ENCODE measurements around the gene NPFFR2.
"Not testable (repeated sequence)": the region's sequence is repeated elsewhere in the genome, so short reads cannot be mapped to it uniquely, and the experiment has no call there.

NPFFR2 gene

DNA sequence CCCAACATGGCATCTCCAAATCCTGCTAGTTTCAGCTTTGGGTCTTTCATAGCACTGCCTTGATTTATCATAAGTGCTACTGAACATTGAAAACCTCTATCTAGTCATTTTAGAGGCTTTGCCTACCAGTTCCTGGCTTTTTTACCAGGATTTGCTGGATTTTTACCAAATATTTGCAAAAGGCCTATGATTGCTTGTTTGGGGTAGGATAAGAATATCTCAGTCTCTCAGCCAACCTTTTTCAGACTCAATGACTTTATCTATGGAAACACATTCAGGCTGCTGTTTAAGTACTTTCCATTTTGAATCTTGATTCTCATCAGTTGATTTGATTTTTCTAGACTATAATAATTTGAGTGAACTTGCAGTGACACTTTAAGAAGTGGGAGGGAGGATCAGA lies 80.1 kb downstream of the NPFFR2 start:
- no peak for DNase-seq (ENCODE audit: low read depth, low spot score)

DNA sequence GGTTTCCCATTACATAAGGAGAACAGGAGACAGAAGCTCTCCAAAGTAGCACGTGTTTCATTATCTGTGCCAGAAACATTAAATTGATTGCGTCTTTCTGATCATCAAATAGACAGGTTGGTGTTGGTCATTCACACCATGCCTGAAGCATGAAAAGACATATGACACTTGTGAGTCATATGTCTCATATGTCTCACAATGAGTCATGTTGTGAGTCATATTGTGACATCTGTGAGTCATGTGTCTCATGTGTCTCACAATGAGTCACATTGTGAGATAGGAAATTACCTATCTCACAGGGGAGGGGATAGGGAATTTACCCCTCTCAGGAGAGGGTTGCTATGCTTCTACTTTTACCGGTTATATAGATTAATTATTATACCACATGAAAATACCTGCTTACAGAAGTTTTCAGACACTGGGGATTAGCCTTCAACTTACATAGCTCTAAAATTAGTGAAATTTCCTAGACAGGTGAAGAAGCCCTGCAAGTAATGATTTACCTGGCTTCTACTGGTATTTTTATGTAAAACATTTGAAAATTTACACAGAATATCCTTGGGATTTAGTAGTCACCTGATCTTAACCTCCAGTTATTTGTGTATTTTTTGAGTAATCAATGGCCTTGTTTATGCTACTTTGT lies 80.8 kb downstream of the NPFFR2 start:
- no peak for DNase-seq (ENCODE audit: low read depth, low spot score)

DNA sequence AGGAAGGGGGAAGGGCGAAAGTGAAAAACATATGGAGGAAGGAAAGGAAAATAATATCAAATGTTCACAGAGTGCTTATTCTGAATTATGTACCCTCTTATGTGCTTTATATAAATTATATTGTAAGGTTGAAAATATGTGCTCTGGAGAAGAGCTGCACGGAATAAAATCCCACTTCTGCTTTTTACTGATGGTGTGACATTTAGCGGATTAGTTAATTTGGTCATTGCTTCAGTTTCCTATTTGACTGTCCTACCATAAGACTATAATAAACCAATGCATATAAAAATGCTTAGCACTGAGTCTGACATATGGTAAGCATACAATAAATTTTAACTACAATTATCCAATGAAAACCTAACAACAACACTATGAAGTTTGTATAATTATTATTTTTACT lies 86.2 kb downstream of the NPFFR2 start:
- DNase-seq (ENCODE audit: low read depth, low spot score), result no peak

DNA sequence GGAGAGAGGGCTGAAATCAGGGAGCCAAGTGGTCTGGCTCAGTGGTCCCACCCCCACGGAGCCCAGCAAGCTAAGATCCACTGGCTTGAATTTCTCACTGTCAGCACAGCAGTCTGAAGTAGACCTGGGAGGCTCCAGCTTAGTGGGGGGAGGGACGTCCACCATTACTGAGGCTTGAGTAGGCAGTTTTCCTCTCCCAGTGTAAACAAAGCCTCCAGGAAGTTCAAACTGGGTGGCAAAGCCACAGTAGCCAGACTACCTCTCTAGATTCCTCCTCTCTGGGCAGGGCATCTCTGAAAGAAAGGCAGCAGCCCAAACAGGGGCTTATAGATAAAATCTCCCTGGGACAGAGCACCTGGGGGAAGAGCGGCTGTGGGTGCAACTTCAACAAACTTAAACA lies 88.1 kb downstream of the NPFFR2 start:
- DNase-seq (ENCODE audit: low read depth, low spot score), result no peak

DNA sequence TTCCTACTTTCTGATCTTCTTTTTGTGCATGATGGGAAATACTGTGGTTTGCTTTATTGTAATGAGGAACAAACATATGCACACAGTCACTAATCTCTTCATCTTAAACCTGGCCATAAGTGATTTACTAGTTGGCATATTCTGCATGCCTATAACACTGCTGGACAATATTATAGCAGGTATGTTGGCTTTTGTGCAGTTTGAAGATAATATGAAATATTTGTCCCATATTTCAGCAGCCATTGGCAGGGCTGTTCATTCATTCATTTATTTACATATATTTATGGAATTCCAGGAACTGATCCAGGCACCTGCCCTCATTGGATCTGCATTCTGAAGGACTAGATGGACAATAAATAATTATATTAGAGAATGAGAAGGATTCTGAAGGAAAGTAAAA lies 96.9 kb downstream of the NPFFR2 start:
- DNase-seq (ENCODE audit: low read depth, low spot score), result no peak

DNA sequence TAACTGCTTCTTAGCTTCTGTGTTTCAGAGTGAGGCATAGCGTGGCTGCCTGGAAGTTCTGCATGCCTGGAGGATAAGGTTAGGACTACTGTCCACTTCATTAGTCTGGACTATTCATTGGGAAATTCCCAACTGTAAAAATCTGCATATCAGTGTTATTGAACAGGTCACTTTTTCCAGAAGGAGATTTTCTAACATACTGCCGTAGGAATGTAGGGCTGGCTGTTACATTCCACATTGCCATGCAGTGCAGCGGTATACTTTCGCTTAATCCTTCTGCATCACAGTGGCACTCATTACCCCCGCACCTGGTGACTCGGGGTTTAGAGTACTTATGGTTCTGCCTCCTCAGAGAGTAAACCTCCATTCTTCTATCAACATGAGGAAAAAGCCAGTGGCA lies 104.6 kb downstream of the NPFFR2 start:
- DNase-seq (ENCODE audit: low read depth, low spot score), result no peak

DNA sequence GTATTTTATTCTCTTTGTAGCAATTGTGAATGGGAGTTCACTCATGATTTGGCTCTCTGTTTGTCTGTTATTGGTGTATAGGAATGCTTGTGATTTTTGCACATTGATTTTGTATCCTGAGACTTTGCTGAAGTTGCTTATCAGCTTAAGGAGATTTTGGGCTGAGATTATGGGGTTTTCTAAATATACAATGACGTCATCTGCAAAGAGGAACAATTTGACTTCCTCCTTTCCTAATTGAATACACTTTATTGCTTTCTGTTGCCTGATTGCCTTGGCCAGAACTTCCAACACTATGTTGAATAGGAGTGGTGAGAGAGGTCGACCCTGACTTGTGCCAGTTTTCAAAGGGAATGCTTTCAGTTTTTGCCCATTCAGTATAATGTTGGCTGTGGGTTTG lies 108.2 kb downstream of the NPFFR2 start:
- not testable (repeated sequence) for DNase-seq (ENCODE audit: low read depth, low spot score)

DNA sequence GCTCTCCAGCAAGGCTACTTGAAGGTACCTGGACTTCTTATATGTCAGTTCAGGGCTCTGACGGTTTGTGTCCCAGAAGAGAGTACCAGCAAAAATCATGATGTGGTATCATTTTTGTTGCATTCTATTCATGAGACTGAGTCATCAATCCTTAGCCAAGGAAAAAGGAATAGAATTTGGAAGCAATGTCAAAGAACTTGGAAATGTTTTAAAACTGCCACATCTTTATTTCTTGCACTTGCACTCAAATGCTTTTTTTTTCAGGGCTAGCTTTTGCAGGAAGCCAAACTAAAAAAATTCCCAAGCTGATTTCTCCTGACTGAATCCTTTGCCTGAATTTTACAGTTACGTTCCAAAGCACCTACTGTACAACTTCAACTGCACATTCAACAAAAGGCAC lies 112.4 kb downstream of the NPFFR2 start:
- DNase-seq (ENCODE audit: low read depth, low spot score), result no peak

DNA sequence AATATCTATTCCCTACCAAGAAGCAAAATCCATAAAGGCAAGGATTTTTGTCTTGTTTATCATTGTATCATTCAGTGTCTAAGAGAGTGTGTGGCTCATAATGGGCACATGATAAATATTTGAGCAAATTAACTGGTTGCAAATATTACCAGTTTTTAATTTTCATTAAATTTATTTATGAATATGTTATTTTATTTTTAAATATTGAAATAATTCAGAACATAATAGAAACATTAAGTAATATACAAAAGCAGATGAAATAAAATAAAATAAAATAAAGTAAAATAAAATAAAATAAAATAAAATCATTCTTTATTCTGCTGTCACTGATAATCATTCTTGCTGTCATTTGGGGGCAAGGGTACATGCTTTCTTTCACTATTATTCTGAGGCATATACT lies 120.9 kb downstream of the NPFFR2 start:
- DNase-seq (ENCODE audit: low read depth, low spot score), result no peak

DNA sequence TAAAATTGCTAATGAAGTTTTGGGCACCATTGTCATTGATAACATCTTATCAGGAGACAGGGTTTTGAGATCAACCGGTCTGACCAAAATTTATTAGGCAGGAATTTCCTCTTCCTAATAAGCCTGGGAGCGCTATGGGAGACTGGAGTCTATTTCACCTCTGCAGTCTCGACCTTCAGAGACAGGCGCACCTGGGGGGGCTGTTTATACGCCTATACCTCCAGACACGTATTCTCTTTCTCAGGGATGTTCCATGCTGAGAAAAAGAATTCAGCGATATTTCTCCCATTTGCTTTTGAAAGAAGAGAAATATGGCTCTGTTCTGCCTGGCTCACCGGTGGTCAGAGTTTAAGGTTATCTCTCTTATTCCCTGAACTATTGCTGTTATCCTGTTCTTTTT lies 121.8 kb downstream of the NPFFR2 start:
- not testable (repeated sequence) for DNase-seq (ENCODE audit: low read depth, low spot score)

DNA sequence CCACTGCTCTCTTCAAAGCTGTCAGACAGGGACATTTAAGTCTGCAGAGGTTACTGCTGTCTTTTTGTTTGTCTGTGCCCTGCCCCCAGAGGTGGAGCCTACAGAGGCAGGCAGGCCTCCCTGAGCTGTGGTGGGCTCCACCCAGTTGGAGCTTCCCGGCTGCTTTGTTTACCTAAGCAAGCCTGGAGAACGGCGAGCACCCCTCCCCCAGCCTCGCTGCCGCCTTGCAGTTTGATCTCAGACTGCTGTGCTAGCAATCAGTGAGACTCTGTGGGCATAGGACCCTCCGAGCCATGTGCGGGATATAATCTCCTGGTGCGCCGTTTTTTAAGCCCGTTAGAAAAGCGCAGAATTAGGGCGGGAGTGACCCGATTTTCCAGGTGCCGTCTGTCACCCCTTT lies 137.5 kb downstream of the NPFFR2 start:
- DNase-seq (ENCODE audit: low read depth, low spot score), result not testable (repeated sequence)

DNA sequence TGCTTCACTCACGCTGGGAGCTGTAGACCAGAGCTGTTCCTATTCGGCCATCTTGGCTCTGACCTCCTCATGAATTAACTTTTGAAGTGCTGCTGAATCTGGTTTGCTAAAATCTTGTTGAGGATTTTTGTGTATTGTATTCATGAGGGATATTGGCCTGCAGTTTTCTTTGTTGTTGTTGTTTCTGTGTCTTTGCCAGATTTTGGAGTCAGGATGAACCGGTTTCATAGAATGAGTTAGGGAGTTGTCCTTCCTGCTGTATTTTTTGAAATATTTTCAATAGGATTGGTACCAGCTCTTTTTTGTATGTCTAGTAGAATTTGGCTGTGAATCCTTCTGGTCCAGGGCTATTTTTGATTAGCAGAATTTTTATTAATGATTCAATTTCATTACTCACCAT lies 138.1 kb downstream of the NPFFR2 start:
- no peak for DNase-seq (ENCODE audit: low read depth, low spot score)

DNA sequence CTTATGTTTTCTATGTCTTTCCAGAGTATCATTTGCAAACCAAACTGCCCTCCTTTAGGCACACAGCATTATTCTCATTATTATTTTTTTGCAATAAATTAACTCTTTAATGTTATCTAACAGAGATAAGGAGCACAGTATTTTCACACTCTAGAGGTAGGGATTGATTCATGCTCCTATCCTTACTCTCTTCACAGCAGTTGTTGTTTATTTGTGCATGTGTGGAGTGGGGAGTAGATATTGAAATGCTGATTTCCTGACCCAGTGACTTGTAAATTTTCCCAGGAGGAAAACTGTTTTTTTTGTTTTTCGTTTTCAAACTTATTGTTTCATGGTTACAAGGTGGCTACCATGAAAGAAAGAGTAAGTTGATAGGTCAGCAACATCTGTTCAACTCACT lies 140.0 kb downstream of the NPFFR2 start:
- DNase-seq (ENCODE audit: low read depth, low spot score), result no peak

DNA sequence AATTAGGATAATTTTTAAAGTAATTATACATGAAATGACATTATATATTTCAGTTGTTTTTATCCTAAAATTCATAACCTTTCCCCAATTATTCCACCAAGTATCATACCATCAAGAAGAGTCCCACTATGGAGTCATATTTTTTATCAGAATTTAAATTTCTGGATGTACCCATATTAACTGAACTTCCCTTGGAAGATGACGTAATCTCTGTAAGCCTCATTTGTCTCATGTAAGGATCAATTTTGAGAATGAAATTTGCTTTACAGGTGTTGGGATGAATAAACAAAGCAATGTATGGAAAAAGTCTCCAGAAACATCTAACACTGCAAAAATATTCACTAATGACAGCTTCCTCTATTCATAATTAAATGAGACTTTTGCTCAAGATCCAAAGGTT lies 147.5 kb downstream of the NPFFR2 start:
- DNase-seq (ENCODE audit: low read depth, low spot score), result no peak

DNA sequence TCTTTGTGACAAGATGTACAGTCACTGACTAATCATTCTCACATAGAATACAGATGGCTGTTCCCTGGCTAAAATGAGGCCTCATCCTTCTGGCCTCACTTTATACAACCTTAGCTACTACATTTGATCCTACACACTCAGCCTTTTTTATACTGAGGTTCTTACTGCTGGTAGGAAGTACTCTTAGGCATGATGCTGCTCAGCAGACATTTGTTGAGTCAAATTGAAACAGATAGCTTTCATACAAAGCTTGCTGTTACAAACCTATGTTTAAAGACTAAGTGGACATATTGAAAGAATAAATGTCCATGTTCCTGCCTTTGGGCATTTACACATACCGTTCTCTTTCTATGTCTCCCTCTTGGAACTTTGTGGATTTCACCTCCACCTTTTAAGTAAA lies 154.9 kb downstream of the NPFFR2 start:
- no peak for DNase-seq (ENCODE audit: low read depth, low spot score)

DNA sequence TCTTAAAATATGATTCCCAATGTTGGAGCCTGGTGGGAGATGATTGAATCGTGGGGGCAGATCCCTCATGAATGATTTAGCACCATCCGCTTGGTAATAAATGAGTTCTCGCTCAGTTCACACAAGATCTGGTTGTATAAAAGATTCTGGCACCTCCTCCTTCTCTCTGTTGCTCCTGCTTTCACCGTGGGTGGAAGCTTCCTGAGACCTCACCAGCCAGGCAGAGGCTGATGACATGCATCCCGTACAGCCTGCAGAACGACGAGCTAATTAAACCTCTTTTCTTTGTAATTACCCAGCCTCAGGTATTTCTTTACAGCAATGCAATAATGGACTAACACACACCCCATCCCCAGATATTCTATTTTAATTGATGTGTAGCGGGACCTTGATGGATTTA lies 162.2 kb downstream of the NPFFR2 start:
- no peak for DNase-seq (ENCODE audit: low read depth, low spot score)

DNA sequence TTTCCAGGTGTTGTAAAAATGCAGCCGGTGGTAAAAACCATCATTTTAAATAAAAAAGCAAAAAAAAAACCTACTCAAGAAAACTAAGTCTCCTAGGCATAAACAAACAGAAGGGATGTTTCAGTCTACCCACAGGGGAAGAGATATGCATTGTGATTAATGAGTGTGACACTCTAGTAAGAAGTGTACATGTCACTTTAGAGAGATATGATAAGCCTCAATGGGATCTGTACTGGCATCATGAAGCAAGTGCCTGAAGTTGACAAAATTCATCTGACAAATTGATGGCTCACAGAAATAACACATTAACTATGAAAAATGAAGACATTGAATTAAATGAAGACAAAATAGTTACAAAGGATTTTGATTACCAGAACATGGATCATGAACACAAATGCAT lies 162.7 kb downstream of the NPFFR2 start:
- DNase-seq (ENCODE audit: low read depth, low spot score), result no peak
